ENCODE results near the gene XYLT1.

The XYLT1 gene

DNA sequence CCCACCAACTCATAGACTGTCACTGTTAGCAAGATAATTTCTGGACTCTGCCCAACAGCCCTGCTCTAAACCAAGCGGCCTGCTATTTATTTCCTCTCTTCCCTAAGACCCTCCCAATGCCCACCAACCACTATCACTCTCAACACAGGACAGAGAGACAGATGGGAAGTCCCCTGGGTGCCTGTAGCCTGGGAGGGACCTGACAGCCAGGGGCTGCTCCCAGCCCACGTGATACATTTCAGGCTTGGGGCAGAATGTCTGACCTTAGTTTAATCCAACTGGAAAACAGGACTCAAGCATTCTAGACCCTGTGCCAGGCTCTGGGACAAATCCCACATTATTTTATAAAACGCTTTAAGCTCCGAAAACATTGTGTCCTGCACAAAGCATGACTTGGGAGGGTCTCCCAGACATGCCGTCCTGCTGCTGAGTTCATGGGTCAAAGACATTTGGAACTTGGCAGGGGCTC, 23.6 kb downstream of the XYLT1 start (continued):
- TF ChIP-seq ZBTB21 (tag by site-specific recombination; IDR thresholded peaks at IDR 0.05): no peak
- no peak for TF ChIP-seq KLF16 (tag by site-specific recombination; IDR thresholded peaks at IDR 0.05)
- TF ChIP-seq ZBTB1 (tag by site-specific recombination; IDR thresholded peaks at IDR 0.05): no peak

DNA sequence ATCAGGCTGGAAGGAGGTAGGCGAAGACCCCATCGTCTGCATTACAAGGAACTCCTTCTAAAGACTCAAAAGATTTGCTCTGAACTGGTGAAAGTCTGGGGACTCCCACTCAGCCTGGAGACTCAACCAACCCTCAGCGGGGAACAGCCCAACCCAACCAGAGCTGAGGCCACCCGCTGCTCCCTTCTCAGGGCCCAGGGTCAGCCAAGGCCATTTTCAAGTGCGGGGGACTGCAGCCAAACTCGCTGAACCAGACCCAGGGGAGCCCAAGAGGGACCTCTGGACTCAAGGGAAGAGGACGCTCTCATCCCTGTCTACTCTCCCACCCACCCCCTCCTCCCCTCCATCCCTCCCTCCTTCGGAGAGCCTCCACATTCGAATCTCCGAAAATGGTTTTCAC, 24.1 kb downstream of the XYLT1 start:
- ChIA-PET CTCF (no interaction called here), POLR2A (no interaction called here)
- H3K4me3 ChIP-seq (ENCODE audit: low read depth, low read length): no peak overlapping the region
- no peaks in the 10 kb centered on the region for H3K9me3 ChIP-seq (ENCODE audit: control insufficient read depth, insufficient read depth, low read depth, low read length)
- TF ChIP-seq ZNF114 (tag by site-specific recombination; IDR thresholded peaks at IDR 0.05) (no peak), ZNF335 (tag by site-specific recombination; conservative IDR thresholded peaks at IDR 0.05) (no peak), ZNF394 (tag by site-specific recombination; IDR thresholded peaks at IDR 0.05; ENCODE audit: borderline replicate concordance) (no peak), REPIN1 (tag by site-specific recombination; IDR thresholded peaks at IDR 0.05; ENCODE audit: low read depth) (no peak), ZNF239 (tag by site-specific recombination; IDR thresholded peaks at IDR 0.05) (no peak), ZSCAN30 (tag by site-specific recombination; IDR thresholded peaks at IDR 0.05) (no peak), ZFHX2 (tag by site-specific recombination; conservative IDR thresholded peaks at IDR 0.05) (no peak), GLIS2 (tag by site-specific recombination; IDR thresholded peaks at IDR 0.05) (no peak), ZNF707 (tag by site-specific recombination; IDR thresholded peaks at IDR 0.05) (no peak), ZNF302 (tag by site-specific recombination; IDR thresholded peaks at IDR 0.05; ENCODE audit: low read depth) (no peak), SALL2 (tag by site-specific recombination; IDR thresholded peaks at IDR 0.05; ENCODE audit: borderline replicate concordance) (no peak)
- TF ChIP-seq, protein P1, sequence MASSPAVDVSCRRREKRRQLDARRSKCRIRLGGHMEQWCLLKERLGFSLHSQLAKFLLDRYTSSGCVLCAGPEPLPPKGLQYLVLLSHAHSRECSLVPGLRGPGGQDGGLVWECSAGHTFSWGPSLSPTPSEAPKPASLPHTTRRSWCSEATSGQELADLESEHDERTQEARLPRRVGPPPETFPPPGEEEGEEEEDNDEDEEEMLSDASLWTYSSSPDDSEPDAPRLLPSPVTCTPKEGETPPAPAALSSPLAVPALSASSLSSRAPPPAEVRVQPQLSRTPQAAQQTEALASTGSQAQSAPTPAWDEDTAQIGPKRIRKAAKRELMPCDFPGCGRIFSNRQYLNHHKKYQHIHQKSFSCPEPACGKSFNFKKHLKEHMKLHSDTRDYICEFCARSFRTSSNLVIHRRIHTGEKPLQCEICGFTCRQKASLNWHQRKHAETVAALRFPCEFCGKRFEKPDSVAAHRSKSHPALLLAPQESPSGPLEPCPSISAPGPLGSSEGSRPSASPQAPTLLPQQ (tag by site-specific recombination; IDR thresholded peaks at IDR 0.05): no peak
- TF ChIP-seq, protein P2, sequence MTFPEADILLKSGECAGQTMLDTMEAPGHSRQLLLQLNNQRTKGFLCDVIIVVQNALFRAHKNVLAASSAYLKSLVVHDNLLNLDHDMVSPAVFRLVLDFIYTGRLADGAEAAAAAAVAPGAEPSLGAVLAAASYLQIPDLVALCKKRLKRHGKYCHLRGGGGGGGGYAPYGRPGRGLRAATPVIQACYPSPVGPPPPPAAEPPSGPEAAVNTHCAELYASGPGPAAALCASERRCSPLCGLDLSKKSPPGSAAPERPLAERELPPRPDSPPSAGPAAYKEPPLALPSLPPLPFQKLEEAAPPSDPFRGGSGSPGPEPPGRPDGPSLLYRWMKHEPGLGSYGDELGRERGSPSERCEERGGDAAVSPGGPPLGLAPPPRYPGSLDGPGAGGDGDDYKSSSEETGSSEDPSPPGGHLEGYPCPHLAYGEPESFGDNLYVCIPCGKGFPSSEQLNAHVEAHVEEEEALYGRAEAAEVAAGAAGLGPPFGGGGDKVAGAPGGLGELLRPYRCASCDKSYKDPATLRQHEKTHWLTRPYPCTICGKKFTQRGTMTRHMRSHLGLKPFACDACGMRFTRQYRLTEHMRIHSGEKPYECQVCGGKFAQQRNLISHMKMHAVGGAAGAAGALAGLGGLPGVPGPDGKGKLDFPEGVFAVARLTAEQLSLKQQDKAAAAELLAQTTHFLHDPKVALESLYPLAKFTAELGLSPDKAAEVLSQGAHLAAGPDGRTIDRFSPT (tag by site-specific recombination; IDR thresholded peaks at IDR 0.05): no peak
- no peaks in the 10 kb centered on the region for H3K4me1 ChIP-seq (ENCODE audit: control insufficient read depth, insufficient read depth, low read length)
- H3K36me3 ChIP-seq (ENCODE audit: control insufficient read depth in 2 of 2, insufficient read depth in 1 of 2, low read length in 2 of 2): no peaks in the 10 kb centered on the region
- no peak overlapping the region for H3K27ac ChIP-seq (ENCODE audit: extremely low read depth, low read depth, low read length)

DNA sequence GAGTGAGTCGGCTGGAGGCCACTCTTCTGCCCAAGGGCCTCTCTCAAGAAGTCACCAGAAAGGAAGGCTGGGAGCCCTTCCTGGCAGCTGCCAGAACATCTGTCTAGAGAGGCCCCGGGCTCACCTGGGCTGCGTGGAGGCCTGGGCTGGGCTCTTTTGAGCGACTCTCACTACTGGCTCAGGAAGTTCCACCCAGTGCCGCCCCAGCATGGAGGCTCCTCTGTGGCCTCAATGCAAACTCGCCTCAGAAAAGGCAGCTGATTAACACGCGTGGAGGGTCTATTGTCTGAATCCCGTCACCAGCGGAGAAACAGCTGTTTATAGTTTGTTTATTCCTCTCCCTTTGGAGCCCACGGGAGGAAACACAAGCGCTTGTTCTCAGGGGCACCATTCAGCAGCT, 25.3 kb downstream of the XYLT1 start:
- Histone ChIP-seq H3K27ac (ENCODE audit: extremely low read depth, low read depth, low read length) (no peak overlapping the region), H3K9me3 (ENCODE audit: control insufficient read depth, insufficient read depth, low read depth, low read length) (no peaks in the 10 kb centered on the region), H3K4me1 (ENCODE audit: control insufficient read depth, insufficient read depth, low read length) (no peaks in the 10 kb centered on the region), H3K36me3 (ENCODE audit: control insufficient read depth in 2 of 2, insufficient read depth in 1 of 2, low read length in 2 of 2) (no peaks in the 10 kb centered on the region), H3K4me3 (ENCODE audit: low read depth, low read length) (no peak overlapping the region)
- POLR2A ChIA-PET: no interaction called here
- CTCF ChIA-PET: no interaction called here
- no peak for TF ChIP-seq ZBTB20 (tag by site-specific recombination; IDR thresholded peaks at IDR 0.05)
- TF ChIP-seq YY1 (tag by site-specific recombination; IDR thresholded peaks at IDR 0.05): no peak
- TF ChIP-seq ZNF112 (tag by site-specific recombination; IDR thresholded peaks at IDR 0.05): no peak
- no peak for TF ChIP-seq RBAK (tag by site-specific recombination; IDR thresholded peaks at IDR 0.05)
- TF ChIP-seq, protein P3, sequence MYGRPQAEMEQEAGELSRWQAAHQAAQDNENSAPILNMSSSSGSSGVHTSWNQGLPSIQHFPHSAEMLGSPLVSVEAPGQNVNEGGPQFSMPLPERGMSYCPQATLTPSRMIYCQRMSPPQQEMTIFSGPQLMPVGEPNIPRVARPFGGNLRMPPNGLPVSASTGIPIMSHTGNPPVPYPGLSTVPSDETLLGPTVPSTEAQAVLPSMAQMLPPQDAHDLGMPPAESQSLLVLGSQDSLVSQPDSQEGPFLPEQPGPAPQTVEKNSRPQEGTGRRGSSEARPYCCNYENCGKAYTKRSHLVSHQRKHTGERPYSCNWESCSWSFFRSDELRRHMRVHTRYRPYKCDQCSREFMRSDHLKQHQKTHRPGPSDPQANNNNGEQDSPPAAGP (tag by site-specific recombination; IDR thresholded peaks at IDR 0.05): no peak
- TF ChIP-seq EGR2 (tag by site-specific recombination; IDR thresholded peaks at IDR 0.05; ENCODE audit: low read depth): no peak
- TF ChIP-seq ZNF555 (tag by site-specific recombination; conservative IDR thresholded peaks at IDR 0.05): no peak
- TF ChIP-seq, protein P2 (tag by site-specific recombination; IDR thresholded peaks at IDR 0.05): no peak
- TF ChIP-seq, protein P1 (tag by site-specific recombination; IDR thresholded peaks at IDR 0.05): no peak
- TF ChIP-seq, protein P4, sequence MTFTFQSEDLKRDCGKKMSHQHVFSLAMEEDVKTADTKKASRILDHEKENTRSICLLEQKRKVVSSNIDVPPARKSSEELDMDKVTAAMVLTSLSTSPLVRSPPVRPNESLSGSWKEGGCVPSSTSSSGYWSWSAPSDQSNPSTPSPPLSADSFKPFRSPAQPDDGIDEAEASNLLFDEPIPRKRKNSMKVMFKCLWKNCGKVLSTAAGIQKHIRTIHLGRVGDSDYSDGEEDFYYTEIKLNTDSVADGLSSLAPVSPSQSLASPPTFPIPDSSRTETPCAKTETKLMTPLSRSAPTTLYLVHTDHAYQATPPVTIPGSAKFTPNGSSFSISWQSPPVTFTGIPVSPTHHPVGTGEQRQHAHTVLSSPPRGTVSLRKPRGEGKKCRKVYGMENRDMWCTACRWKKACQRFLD (tag by site-specific recombination; IDR thresholded peaks at IDR 0.05): no peak
- no peak for TF ChIP-seq ZNF585B (tag by site-specific recombination; IDR thresholded peaks at IDR 0.05)

Data from HEK293 (cell line).